GM15510 (cell line): ENCODE data around the gene GALNT10.

Experiments
- POLR2A ChIP-seq: IDR thresholded peaks from 3 replicates; pipeline ENCODE4 v1.6.1; 2011; ENCODE audit warnings: borderline replicate concordance; ENCODE audit not compliant: insufficient read length; ENCODE audit errors: extremely low read depth

Gene GALNT10

GRCh38 chr5:154377754-154378533 lies 187.4 kb downstream of the GALNT10 start:
- no peak for TF ChIP-seq POLR2A

GRCh38 chr5:154380263-154380662 lies 189.7 kb downstream of the GALNT10 start:
- TF ChIP-seq POLR2A = no peak

GRCh38 chr5:154384480-154385235 lies 194.1 kb downstream of the GALNT10 start:
- TF ChIP-seq POLR2A = no peak

GRCh38 chr5:154385236-154385512 lies 194.6 kb downstream of the GALNT10 start:
- TF ChIP-seq POLR2A = no peak

GRCh38 chr5:154386952-154387629 lies 196.6 kb downstream of the GALNT10 start:
- TF ChIP-seq POLR2A = no peak

GRCh38 chr5:154388842-154389241 lies 198.3 kb downstream of the GALNT10 start:
- no peak for TF ChIP-seq POLR2A

- TF ChIP-seq POLR2A = no peak
Observed at GRCh38 chr5:154390096-154390495, 199.6 kb downstream of the GALNT10 start.

GRCh38 chr5:154390746-154391359 lies 200.3 kb downstream of the GALNT10 start:
- TF ChIP-seq POLR2A = no peak

GRCh38 chr5:154391788-154392187 lies 201.3 kb downstream of the GALNT10 start:
- TF ChIP-seq POLR2A = no peak

- no peak for TF ChIP-seq POLR2A
Observed at GRCh38 chr5:154393850-154394249, 203.3 kb downstream of the GALNT10 start.

GRCh38 chr5:154394307-154394706 lies 203.8 kb downstream of the GALNT10 start:
- TF ChIP-seq POLR2A = no peak

- TF ChIP-seq POLR2A = no peak
Observed at GRCh38 chr5:154395407-154396106, 205.0 kb downstream of the GALNT10 start.

- no peak for TF ChIP-seq POLR2A
Observed at GRCh38 chr5:154396128-154396527, 205.6 kb downstream of the GALNT10 start.

- no peak for TF ChIP-seq POLR2A
Observed at GRCh38 chr5:154397652-154398406, 207.3 kb downstream of the GALNT10 start.
